Left hindlimb (tissue), 1 donor: ENCODE results near the gene IRAK1BP1.
"Not testable (repeated sequence)": the region's sequence is repeated elsewhere in the genome, so short reads cannot be mapped to it uniquely, and the experiment has no call there.

Source experiments
- DNase-seq: peaks from one replicate; pipeline ENCODE4 v3.0.0-alpha.2; 2018

IRAK1BP1 gene

GRCh38 chr6:78896227-78896626, 28.9 kb downstream of the IRAK1BP1 start:
- no peak for DNase-seq

- DNase-seq = no peak
Observed at GRCh38 chr6:78908621-78909020, 41.3 kb downstream of the IRAK1BP1 start.

- DNase-seq = no peak
Observed at GRCh38 chr6:78909391-78909790, 42.0 kb downstream of the IRAK1BP1 start.

- no peak for DNase-seq
Observed at GRCh38 chr6:78910010-78910409, 42.7 kb downstream of the IRAK1BP1 start.

- DNase-seq = no peak
Observed at GRCh38 chr6:78910591-78911171, 43.3 kb downstream of the IRAK1BP1 start.

GRCh38 chr6:78911218-78911940, 44.0 kb downstream of the IRAK1BP1 start:
- no peak for DNase-seq

GRCh38 chr6:78916411-78916810, 49.1 kb downstream of the IRAK1BP1 start:
- DNase-seq = no peak

GRCh38 chr6:78917788-78918187, 50.4 kb downstream of the IRAK1BP1 start:
- no peak for DNase-seq

- DNase-seq = not testable (repeated sequence)
Observed at GRCh38 chr6:78921168-78921567, 53.8 kb downstream of the IRAK1BP1 start.

- DNase-seq = no peak
Observed at GRCh38 chr6:78925317-78925716, 58.0 kb downstream of the IRAK1BP1 start.

GRCh38 chr6:78935553-78935952, 68.2 kb downstream of the IRAK1BP1 start:
- DNase-seq = no peak

- no peak for DNase-seq
Observed at GRCh38 chr6:78936515-78936914, 69.2 kb downstream of the IRAK1BP1 start.

- DNase-seq = no peak
Observed at GRCh38 chr6:78942446-78942845, 75.1 kb downstream of the IRAK1BP1 start.

- DNase-seq = no peak
Observed at GRCh38 chr6:78947529-78947928, 80.2 kb downstream of the IRAK1BP1 start.

- DNase-seq = no peak
Observed at GRCh38 chr6:78947962-78948361, 80.6 kb downstream of the IRAK1BP1 start.

- DNase-seq = no peak
Observed at GRCh38 chr6:78948785-78949184, 81.4 kb downstream of the IRAK1BP1 start.

GRCh38 chr6:78952362-78952761, 85.0 kb downstream of the IRAK1BP1 start:
- DNase-seq = no peak
